Stromal cell of bone marrow (primary cell): Measurements from ENCODE around the gene GAPVD1.
"Not testable (repeated sequence)": the region's sequence is repeated elsewhere in the genome, so short reads cannot be mapped to it uniquely, and the experiment has no call there.

Source experiments
- DNase-seq: peaks from one replicate; pipeline ENCODE4 v3.0.0-alpha.2; 2012; ENCODE audit warnings: low read depth

Gene GAPVD1

GRCh38 chr9:125374443-125375309 is 113.0 kb downstream of the GAPVD1 start:
- peak; percentile 54 for DNase-seq

DNA sequence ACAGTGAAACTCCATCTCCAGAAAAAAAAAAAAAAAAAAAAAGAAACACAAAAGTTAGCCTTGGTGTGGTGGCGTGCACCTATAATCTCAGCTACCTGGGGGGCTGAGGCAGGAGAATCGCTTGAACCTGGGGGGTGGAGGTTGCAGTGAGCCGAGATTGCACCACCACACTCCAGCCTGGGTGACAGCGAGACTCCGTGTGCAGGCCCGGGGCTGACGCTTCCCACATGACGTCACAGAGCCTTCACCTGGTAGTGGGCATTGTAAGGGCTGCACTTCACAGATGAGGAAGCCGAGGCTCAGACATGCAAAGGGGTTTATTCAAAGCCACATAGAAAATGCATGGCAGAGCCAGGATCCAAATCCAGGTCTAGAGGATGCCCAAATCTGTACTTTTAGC is 114.2 kb downstream of the GAPVD1 start:
- no peak for DNase-seq

DNA sequence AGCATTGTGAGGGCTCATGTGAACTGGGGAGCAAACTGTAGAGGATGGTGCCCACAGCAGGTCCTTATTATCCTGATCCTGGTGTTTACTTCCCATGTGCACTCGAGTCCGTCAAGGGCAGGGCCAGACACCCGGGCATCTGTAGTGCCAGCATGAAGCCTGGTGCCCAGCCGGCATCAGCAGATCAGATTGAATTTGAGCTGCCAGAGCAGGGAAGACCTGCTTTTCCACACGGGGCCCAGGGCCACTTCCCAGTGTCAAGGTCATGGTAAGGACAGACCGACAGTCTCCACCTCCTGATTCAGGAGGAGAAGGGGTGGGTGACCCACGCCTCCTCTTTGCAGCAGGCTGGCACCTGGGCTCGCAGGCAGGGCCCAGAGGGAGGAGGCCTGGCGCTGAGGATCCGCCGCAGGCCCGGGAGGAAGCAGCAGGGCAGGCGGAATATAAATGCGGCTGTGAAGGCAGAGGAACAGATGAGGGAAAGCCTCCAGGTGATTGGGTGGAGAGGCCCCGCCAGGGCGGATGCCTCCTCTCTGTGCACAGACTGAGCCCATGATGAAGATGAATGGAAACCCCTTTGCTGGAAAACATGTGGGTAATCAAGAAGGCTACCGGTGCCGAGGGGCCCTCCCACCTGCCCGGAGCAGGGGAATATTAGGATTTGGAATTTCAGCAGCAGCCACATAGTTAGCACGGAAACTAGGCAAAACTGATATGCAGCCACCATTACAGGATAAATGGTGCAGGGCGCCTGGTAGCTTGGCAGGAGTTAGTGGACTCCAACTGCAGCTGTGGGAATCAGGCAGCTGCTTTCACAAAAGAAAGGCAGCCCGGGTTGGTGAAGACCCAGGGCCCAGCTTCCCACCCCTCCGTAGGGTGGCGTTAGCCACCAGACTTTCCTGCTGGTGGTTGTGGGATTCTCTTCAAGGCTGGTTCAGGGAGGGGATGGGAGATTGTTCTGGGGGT is 114.9 kb downstream of the GAPVD1 start:
- DNase-seq = no peak

GRCh38 chr9:125377584-125378250 is 116.1 kb downstream of the GAPVD1 start:
- DNase-seq = no peak

DNA sequence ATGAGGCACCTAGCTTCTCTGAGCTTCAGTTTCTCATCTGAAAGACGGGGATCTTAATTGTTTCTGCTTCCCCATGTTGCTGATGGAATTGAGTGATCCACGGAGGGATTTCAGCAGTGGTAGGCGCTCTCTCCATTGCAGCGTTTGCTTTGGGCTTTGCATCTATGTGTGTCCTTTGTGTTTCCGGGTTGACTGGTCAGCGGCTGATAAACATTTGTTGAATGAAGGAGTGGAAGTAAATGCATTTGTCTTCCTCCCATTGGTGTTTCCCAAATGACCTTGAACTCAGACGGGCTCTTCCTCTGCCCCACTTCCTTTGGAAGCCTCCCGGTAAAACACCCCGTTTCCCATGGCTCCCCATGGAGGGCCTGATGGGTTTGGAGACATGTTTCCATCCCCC is 117.2 kb downstream of the GAPVD1 start:
- no peak for DNase-seq

DNA sequence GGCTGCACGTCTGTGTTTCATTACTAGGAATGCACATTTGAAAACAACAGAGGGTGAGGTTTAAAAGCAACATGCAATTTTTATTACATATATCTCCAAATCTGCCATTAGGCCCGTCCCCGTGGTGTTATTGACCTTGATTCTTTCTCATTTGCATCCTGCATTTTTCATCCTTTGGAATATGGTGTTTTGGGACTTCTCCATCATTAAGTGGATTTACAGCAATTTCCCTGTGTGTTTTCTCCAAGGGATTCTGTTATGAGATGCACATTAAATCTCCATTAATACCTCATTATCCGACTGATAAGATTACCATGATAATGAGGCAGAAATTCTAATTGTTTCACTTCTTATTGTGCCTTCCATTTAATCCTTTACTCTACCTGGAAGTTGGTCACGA is 117.6 kb downstream of the GAPVD1 start:
- DNase-seq = no peak

DNA sequence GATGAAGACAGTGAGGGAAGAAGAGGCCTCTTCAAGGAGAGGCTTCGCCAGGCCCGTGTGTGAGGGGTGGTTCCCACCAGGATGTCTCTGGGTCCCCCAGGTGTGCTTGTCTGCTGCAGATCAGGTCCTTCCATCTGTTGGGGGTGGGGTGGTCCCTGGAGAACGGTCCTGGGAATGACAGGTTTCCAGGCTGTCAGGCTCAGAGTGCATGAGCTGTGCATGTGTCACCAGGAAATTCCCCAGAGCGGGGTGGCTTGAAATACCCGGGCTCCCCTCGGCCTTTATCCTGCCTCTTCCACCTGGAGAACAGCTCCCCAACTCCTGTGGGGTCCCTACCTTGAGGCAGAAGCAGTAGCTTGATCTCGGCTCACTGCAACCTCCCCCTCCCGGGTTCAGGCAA is 118.8 kb downstream of the GAPVD1 start:
- DNase-seq = no peak

- no peak for DNase-seq
Measured at GRCh38 chr9:125387861-125388524, 126.4 kb downstream of the GAPVD1 start.

GRCh38 chr9:125388978-125389377 is 127.4 kb downstream of the GAPVD1 start:
- DNase-seq = no peak

DNA sequence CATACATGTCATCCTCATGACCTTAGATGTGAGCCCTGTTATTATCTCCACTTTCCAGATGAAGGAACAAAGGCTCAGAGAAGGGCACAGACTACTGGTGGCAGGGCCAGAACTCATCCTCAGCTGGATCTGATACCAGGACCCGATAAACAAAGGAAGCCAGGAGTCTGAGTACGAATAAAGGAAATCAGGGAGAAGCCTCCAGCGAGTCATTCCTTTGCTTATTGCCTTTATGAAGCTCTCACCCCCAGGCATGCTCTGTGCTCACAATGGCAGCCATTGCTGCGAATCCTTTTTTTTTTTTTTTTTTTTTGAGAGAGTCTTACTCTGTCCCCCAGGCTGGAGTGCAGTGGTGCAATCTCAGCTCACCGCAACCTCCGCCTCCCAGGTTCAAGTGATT is 130.1 kb downstream of the GAPVD1 start:
- no peak for DNase-seq

DNA sequence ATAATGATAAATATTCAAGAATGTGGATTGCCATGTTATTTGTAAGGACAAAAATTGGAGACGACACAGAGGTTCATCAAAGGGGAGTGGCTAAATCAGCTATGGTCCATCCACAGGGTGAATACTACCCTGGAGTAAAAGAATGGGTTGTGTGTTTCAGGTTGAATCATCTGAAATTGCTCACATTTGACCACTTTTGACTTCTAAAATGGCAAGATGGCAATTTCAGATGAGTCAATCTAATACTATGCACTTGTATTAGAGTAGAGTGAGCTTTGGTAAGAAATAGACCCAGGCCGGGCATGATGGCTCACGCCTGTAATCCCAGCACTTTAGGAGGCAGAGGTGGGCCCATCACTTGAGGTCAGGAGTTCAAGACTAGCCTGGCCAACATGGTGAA is 131.8 kb downstream of the GAPVD1 start:
- DNase-seq = no peak

- no peak for DNase-seq
Measured at GRCh38 chr9:125396799-125397198, 135.2 kb downstream of the GAPVD1 start.

GRCh38 chr9:125397736-125398135 is 136.1 kb downstream of the GAPVD1 start:
- no peak for DNase-seq

GRCh38 chr9:125398243-125398642 is 136.6 kb downstream of the GAPVD1 start:
- DNase-seq = no peak

DNA sequence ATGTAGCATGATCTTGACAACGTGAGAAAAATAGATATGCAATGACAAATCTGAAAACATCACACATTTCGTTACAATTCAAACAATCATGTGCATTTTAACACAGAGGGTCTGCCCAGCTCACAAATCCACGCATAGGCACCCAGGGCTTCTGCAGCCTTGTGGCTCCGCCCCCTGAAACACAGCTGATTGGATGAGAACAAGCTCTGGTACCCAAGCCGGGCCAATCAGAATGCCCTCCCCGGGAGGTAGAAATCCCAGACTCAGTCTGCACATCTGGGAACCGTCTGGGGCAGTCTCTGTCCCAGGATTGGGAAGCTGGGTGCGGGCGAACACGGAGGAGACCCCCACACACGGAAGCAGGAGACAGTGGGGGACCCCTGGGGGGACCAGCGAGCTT is 137.5 kb downstream of the GAPVD1 start:
- no peak for DNase-seq

GRCh38 chr9:125399666-125400065 is 138.0 kb downstream of the GAPVD1 start:
- DNase-seq = no peak

DNA sequence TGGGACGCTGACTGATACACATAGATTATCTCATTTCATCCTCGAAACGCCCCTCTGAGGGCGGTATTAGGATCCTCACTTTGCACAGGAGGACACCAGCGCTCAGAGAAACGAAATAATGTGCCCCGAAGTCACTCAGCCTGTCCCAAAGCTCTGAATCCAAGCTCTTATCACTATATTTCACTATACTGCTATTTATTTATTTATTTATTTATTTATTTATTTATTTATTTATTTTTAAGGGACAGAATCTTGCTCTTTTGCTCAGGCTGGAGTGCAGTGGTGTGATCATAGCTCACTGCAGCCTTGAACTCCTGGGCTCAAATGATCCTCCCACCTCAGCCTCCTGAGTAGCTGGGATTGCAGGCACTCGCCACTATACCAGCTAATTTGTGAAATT is 138.6 kb downstream of the GAPVD1 start:
- not testable (repeated sequence) for DNase-seq

GRCh38 chr9:125400725-125401716 is 139.4 kb downstream of the GAPVD1 start:
- DNase-seq = no peak

DNA sequence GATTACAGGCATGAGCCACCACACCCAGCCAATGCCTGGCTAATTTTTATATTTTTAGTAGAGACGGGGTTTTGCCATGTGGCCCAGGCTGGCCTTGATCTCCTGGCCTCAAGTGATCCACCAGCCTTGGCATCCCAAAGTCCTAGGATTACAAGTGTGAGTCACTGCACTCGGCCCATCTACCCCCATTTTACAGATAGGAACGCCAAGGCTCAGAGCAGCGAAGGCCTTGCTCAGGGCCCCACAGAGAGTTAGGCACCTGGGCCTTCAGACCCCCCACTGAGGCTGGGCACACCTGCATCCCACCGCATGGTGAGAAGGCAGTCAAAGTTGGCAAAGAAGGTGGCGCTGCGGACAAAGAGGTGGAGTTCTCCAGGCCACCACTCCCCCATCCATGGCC is 143.1 kb downstream of the GAPVD1 start:
- no peak for DNase-seq

DNA sequence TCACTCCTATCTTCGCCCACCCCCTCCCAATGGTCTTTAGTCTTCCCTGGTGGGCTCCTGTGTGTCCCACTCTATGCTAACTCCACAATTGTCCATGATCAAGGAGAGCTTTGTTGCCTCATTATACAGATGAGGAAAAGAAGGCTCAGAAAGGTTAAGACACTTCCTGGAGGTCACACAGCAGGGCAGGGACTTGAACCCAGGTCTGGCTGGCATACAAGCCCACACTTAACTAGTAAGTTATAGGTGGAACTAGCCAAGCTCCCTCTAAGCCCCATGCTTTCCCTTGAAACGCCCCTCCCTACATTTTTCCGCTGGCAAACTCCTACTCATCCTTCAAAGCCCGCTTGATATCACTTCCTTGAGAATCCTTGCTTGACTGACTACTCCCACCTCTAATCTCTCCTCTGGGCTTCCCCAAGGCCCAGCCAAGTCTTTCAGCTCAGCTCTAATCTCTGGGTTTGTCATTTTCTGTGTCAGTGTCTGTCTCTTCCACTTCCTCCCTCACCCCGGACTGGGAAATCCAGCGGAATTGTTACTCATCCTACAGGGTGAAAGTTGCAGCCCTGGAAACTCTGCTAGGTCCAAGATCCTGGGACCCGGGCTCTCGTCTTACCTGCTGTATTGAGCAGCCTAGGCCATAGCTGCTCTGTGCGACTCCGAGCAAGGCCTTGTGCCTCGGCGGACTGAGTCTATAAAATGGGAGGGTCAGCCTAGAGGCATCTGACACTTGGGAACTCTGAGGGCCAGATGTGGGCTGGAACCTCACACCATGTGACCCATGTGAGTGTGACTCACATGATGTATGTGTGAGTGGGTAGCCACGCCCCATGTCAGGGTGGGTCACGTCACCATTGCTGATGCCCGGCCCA is 144.5 kb downstream of the GAPVD1 start:
- no peak for DNase-seq
